ENCODE measurements around the gene KCNMA1.

The KCNMA1 gene

DNA sequence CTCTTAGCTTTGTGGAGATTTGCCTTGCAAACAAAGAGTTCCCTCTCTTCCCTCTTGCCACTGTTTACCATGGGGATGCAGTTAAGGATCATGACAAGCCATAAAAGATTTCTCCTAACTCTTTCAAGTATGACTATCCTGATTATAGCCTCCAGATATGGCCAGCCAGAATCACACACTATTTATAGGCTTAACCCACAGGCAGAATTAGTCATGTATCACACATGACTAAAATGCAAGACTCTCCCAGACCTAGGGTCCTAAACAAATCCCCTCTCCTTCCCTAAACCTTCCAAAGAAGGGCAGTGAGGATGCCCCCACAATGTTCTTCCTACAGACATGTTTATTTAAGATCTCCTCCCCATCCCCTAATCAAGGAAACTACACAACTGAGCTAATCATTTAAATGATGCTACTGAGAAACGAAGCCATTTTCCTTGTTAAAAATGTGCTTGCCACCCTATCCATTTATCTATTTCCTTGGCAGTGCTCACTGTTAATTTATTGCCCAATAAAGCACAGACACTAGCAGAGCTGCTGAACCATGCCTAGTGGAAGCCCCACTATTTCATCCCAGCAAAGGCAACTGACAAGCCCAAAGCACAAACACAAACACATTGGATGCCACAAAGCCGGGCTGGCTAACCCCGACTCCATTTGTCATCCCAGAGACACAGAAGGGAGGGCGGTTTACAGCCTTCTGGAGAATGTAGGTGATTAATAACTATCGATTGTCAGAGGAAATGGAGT is 363.4 kb downstream of the KCNMA1 start:
- H3K36me3 Mint-ChIP-seq, result no peaks in the 10 kb centered on the region
- no peaks in the 10 kb centered on the region for H3K4me1 Mint-ChIP-seq
- peaks cover 2% of the 10 kb centered on the region for H3K9me3 Mint-ChIP-seq
- H3K4me3 Mint-ChIP-seq, result no peak overlapping the region
- H3K27ac Mint-ChIP-seq, result no peak overlapping the region
- no peak for ATAC-seq
- H3K27me3 Mint-ChIP-seq, result peaks cover 32% of the 10 kb centered on the region

DNA sequence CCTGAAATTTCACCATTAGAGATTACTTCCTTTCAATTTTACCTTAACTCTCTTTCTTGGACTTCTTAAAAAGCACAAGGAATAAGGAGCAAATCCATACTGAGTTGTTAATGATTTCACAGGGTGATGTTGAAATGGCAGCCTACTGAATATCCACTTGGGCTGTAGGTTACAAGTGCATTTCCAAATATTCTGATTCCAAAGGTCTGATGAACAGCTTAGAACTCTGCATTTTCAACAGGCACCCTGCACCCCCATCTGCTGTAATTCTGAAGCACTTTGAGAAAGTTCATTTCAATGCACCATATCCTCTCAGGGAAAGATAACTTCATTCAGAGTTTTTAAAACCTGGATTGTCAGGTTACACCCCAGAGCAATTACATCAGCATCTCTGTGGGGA is 368.4 kb downstream of the KCNMA1 start:
- Mint-ChIP-seq H3K27ac (no peak overlapping the region), H3K27me3 (peaks cover 18% of the 10 kb centered on the region), H3K36me3 (no peaks in the 10 kb centered on the region), H3K4me3 (no peak overlapping the region), H3K4me1 (peaks cover 22% of the 10 kb centered on the region), H3K9me3 (no peaks in the 10 kb centered on the region)
- no peak for ATAC-seq

DNA sequence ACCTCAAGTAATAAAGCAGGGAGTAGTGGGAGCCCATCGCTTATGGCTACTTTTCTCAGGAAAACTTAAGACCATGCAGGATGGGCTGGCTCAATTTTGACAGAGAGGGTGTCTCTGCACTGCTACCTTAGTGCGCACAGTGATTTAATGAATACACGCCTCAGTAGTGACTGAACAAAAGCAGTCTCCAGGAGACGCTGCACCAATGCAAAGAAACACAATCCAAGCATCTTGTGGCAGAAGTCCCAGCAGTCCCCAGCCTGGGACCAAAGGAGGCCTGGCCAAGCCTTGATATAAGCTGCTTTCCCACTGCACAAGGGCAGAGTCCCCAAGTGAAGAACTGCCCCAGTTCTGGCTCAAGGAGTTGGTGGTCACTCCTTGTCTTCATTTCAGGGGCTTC is 368.9 kb downstream of the KCNMA1 start:
- Mint-ChIP-seq H3K36me3 (no peaks in the 10 kb centered on the region), H3K4me1 (peaks cover 26% of the 10 kb centered on the region), H3K27ac (no peak overlapping the region), H3K9me3 (no peaks in the 10 kb centered on the region), H3K27me3 (peaks cover 17% of the 10 kb centered on the region), H3K4me3 (no peak overlapping the region)
- no peak for ATAC-seq

DNA sequence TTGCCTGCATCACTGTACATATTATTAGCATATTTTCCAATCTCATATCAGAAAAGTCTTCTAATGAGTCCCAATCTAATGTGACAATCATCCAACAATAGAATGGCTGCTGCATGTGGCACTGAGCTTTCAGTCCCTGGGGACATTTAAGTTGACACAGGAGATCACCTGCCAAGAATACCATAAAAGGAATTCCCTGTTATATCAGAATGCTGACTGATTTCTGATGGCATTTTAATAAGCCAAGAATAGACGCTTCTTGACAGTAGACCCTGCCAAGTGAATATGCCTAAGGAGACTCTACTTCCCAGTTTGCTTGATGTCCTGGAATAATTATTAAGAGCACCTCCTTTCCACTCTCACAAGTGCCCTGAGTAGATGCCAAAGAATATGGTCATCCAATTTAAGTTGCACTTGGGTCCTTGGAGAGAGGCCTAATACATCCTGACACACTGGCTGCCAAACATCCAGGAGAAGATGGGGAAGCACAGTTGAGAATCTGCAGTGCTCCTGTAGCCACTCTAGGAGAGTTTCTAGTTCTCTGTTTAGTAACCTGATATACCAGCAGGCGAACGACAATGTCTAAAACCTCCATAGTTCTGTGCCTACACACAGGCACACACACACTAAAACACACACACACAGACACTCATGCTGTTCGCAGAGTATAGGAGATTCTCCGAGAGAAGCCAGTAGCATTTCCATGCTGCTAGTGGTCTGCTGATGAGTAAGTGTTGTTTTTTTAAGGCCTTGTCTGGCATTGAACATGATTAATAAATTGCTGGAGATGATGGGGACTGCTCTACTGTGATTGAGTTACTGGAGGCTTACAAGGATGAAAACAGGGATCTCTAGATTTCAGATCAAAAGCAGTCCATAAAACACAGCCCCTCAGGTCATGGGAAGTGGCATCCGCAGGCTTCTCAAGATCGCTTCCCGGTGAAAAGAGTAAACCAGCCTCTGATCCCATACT is 369.6 kb downstream of the KCNMA1 start:
- peaks cover 33% of the 10 kb centered on the region for H3K4me1 Mint-ChIP-seq
- H3K4me3 Mint-ChIP-seq, result no peak overlapping the region
- no peaks in the 10 kb centered on the region for H3K9me3 Mint-ChIP-seq
- peaks cover 10% of the 10 kb centered on the region for H3K27me3 Mint-ChIP-seq
- no peaks in the 10 kb centered on the region for H3K36me3 Mint-ChIP-seq
- no peak overlapping the region for H3K27ac Mint-ChIP-seq
- ATAC-seq, result no peak

DNA sequence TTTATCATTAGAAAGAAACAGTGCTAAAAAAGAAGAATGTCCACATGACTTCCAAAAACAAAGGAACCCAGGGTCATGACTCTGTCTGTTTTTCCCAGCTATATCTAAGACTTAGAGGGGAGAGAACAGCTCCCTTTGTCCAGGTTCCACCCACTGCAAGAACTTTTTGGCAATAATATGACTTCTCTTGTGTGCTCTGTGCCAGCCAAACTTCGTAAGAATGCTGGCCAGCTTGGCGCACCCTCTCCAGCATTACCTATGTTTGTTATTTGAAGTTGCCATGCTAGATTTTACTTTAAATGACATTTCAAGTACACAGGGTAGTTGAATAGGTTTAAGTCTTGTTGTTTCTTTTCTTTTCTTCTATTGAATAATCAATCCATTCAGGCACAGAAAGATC is 371.4 kb downstream of the KCNMA1 start:
- H3K27ac Mint-ChIP-seq, result no peak overlapping the region
- H3K4me1 Mint-ChIP-seq, result peaks cover 34% of the 10 kb centered on the region
- H3K27me3 Mint-ChIP-seq, result peaks cover 10% of the 10 kb centered on the region
- no peak overlapping the region for H3K4me3 Mint-ChIP-seq
- ATAC-seq, result no peak
- no peaks in the 10 kb centered on the region for H3K36me3 Mint-ChIP-seq
- no peaks in the 10 kb centered on the region for H3K9me3 Mint-ChIP-seq

DNA sequence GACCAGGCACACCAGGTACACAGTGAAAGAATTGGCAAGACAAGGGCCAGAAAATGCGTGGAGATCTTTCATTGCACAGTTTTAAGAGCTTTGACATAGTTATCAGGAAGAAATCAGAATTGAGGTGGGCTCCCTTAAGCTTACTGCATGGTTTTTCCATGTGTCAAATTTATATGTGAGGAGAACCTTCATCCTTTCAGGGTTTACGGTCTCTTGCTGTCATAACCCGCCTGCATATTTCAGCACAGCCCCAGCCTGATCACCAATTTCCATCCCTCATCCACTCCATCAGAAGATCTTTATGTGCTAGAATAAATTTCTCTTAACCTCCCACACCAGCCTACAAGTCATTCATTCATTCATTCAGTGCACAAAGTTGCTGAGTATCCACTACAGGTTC is 373.1 kb downstream of the KCNMA1 start:
- Mint-ChIP-seq H3K9me3 (no peaks in the 10 kb centered on the region), H3K36me3 (no peaks in the 10 kb centered on the region), H3K27ac (peak overlapping the region; percentile 45), H3K27me3 (no peaks in the 10 kb centered on the region), H3K4me1 (peaks cover 34% of the 10 kb centered on the region), H3K4me3 (no peak overlapping the region)
- no peak for ATAC-seq

DNA sequence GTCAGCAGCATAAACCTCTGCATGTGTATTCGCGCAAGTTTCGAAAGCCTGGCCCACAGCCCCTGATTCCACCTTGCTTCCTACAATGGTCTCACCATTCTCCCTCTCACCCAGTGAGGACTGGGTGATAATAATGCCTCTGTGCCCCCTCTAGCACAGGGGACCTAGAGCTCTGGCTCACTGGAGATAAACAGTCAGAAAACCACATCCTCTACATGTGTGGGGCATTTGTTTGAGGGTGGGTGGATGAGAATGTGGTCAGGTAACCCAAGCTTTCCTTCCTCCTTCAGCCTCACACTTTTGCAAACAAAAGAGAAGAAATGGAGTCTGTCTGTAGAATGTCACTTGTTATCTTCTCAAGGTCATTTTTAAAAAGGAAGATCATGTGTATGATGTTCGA is 373.5 kb downstream of the KCNMA1 start:
- Mint-ChIP-seq H3K36me3 (no peaks in the 10 kb centered on the region), H3K4me3 (peak overlapping the region; percentile 3), H3K9me3 (no peaks in the 10 kb centered on the region), H3K4me1 (peaks cover 34% of the 10 kb centered on the region), H3K27ac (peak overlapping the region; percentile 45), H3K27me3 (no peaks in the 10 kb centered on the region)
- peak; percentile 87 for ATAC-seq

DNA sequence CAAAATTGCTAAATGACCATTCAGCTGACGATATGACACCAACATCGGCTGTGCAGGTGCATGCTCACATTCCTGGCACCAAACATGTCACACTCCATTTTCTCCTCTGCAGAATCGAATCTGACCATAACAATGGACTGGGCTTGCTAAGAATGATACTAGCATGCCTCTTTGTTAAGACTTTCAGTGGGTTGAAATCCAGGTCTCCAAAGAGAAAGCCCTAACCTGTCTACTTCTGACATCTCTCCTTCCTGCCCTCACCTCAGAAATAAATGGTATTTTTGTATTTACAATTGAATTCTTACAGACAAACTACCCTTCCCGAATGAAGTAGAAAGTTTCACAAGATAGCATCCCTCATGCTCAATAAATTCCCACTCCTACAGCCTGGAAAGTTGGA is 373.9 kb downstream of the KCNMA1 start:
- H3K4me3 Mint-ChIP-seq, result no peak overlapping the region
- H3K27me3 Mint-ChIP-seq, result no peaks in the 10 kb centered on the region
- ATAC-seq, result no peak
- H3K27ac Mint-ChIP-seq, result peak overlapping the region; percentile 45
- H3K9me3 Mint-ChIP-seq, result no peaks in the 10 kb centered on the region
- H3K36me3 Mint-ChIP-seq, result no peaks in the 10 kb centered on the region
- H3K4me1 Mint-ChIP-seq, result peaks cover 34% of the 10 kb centered on the region

DNA sequence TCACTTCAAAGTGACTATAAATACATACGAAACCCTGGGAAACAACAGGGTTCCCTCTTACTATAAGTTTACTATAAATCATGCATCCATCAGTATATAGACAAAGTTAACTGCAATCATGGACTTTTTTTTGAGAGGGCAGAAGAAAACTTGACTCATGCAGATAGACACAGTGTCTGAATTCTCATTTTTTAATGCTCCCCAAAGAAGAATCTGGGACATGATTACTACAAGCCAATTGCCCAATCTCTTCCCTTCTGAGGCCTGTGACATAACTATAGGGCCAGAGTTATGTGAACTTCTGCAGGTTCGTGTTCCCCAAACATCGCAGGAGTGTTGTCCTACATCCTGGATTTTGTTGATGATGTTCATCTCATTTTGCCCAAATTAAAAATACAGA is 376.5 kb downstream of the KCNMA1 start:
- no peak overlapping the region for H3K4me3 Mint-ChIP-seq
- no peaks in the 10 kb centered on the region for H3K36me3 Mint-ChIP-seq
- no peak for ATAC-seq
- peaks cover 6% of the 10 kb centered on the region for H3K9me3 Mint-ChIP-seq
- H3K4me1 Mint-ChIP-seq, result peaks cover 20% of the 10 kb centered on the region
- H3K27me3 Mint-ChIP-seq, result no peaks in the 10 kb centered on the region
- no peak overlapping the region for H3K27ac Mint-ChIP-seq

DNA sequence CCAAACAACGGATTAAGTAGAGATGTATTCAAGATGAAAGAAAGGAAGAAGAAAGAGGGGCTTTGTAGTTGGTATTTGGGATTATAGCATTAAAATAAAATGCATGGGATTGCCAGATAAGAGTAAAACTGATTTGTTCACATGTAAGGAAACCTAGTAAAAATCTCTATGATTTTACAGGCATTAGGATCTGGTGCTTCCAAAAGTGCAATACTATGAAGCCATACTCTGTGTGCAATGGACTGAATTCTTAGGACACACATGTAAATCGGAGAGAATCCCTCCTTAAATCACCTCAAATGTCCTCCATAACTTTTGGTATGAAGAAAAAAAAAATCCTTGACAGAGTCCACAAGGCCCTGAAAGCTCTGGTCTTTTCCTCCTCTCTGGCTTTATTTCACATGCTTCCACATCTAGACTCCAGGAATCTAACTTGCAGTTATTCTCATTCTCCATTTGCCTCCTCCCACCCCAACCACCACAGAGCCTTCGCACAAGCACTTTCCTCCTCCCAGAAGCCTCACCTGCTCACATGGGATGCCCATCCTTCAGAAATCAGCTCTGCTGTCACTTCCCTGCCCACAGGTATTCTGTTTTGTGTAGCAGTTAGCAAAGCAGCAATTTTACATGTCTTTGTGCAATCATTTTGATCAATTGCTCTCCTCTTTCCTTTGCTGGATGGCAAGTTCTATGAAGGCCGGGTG is 378.3 kb downstream of the KCNMA1 start:
- H3K4me3 Mint-ChIP-seq, result no peak overlapping the region
- no peaks in the 10 kb centered on the region for H3K27me3 Mint-ChIP-seq
- peaks cover 14% of the 10 kb centered on the region for H3K4me1 Mint-ChIP-seq
- peaks cover 6% of the 10 kb centered on the region for H3K9me3 Mint-ChIP-seq
- no peaks in the 10 kb centered on the region for H3K36me3 Mint-ChIP-seq
- H3K27ac Mint-ChIP-seq, result no peak overlapping the region
- ATAC-seq, result no peak

DNA sequence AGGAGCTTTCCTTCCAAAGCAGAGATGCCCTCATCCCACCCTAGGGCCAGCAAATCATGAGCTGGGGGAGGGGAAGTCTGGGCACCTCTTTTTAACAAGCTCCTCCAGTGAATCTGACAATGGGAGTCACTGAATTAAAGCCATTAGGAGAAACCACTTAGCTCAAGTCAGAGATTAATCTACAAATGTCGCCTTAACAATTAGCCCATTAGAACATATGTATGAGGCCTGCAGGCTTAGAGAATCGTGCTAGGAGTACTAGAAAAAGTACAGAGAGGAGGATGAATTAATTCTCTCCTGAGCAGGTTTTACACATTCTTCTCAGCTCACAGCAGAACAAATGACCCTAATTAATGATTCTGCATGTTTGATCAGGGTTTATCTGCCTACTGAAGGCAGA is 381.3 kb downstream of the KCNMA1 start:
- no peak overlapping the region for H3K27ac Mint-ChIP-seq

DNA sequence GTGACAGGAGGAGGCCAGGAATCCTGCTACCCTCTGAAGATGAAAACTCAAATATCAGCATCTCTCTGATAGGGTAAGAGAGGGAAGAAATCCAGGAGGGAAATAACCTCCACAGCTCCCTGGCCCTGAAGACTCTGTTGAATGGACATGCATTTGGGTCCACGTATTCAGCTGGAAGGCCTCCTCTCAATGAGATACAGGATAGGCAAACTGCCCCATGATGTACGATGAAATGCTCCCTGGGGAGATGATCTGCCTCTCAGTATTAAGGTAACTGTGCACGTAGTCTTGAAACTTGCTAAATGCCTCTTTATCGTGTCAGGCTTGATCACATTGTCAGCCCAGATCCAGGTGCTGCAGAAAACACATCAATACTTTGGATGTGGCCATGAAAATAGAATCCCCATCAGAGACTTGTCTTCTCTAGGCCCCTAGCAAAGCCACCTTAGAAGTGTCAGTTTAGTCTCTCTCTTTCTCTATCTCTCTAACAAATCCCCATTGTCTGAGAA is 384.0 kb downstream of the KCNMA1 start:
- no peaks in the 10 kb centered on the region for H3K27me3 Mint-ChIP-seq
- H3K27ac Mint-ChIP-seq, result no peak overlapping the region
- H3K4me3 Mint-ChIP-seq, result no peak overlapping the region
- peaks cover 6% of the 10 kb centered on the region for H3K9me3 Mint-ChIP-seq
- no peaks in the 10 kb centered on the region for H3K36me3 Mint-ChIP-seq
- ATAC-seq, result no peak
- no peaks in the 10 kb centered on the region for H3K4me1 Mint-ChIP-seq

More for the DNA sequence above, 381.3 kb downstream of the KCNMA1 start:
- Mint-ChIP-seq H3K27me3 (no peaks in the 10 kb centered on the region), H3K36me3 (no peaks in the 10 kb centered on the region), H3K4me3 (no peak overlapping the region), H3K9me3 (peaks cover 6% of the 10 kb centered on the region), H3K4me1 (no peaks in the 10 kb centered on the region)
- no peak for ATAC-seq

DNA sequence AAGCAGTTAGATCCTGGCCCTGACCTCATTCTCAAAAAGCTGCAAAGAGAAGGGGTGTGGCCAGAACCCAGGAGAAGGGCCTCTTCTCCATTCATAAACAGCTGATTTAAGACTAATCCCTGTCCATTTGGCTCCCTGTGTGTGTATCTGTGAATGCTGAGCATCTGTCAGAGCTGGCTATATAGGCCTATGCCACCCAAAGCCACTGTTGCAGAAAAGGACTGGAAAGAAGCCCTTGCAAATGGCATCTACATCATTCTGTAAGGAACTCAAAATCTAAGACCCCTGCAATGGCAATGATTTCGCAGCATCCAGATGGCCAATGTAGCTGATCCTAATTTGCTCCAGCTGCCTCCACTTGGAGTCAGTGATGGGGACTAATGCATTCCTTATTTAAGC is 384.5 kb downstream of the KCNMA1 start:
- Mint-ChIP-seq H3K4me1 (no peaks in the 10 kb centered on the region), H3K36me3 (no peaks in the 10 kb centered on the region), H3K9me3 (peaks cover 6% of the 10 kb centered on the region), H3K27ac (no peak overlapping the region), H3K4me3 (no peak overlapping the region), H3K27me3 (no peaks in the 10 kb centered on the region)
- no peak for ATAC-seq

DNA sequence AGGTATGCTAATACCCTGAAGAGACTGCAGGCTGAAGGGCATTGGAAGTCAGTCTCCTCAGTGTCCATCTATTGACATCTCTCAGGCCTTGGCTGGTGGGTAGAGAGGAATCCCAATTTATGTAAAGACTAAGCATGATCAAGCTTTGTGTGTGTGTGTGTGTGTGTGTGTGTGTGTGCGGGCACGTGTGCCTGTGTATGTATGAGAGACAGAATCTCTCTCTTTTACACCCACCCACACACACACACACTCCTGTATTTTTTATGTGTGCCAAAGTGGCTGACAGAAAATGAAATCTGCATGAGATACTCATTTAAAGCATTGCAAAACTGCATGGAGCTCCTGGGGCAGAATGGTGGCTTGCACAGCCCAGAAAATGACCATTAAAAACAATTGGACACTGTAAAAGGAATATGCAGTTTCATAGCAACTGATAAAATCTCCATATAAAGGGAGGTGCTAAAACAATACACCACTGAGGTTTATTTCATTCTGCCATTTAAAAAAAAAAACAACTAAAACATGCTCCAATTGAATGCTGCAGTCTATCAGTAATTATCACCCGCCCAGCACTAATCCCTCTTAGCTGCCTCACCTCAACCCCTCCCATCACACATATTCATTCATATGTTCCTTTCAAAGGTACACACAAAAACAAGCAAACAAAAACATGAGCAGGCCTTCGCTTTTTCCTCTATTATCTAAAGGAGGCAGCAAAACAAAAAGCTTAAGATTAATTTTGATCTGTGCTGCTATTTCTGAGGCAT is 385.0 kb downstream of the KCNMA1 start:
- Mint-ChIP-seq H3K36me3 (no peaks in the 10 kb centered on the region), H3K4me3 (no peak overlapping the region), H3K27ac (no peak overlapping the region), H3K4me1 (no peaks in the 10 kb centered on the region), H3K9me3 (peaks cover 3% of the 10 kb centered on the region), H3K27me3 (no peaks in the 10 kb centered on the region)
- ATAC-seq, result no peak
